ENCODE results near the gene PPIF. TPM values are rescaled to one million over a fixed set of nuclear protein-coding genes. Genes with fewer than 3 reads are reported as not detected.

PPIF gene
- total RNA-seq, 4 donors from 2014 or later, result 40.2 to 141 (median 56.6) TPM

- TF ChIP-seq POLR2A (IDR thresholded peaks at IDR 0.05), result no peak
- TF ChIP-seq CTCF (IDR thresholded peaks at IDR 0.05), result no peak
- no peaks in the 10 kb centered on the region for H3K9me3 ChIP-seq
- 64 to 72% methylated on average over 3 of the region's 3 CpGs for whole genome bisulfite sequencing, 2 donors
- no peak overlapping the region for H3K27ac ChIP-seq
- H3K4me1 ChIP-seq, result peaks cover 0 to 40% (median 4%) of the 10 kb centered on the region in 3 donors
- no peak overlapping the region for H3K4me3 ChIP-seq
- H3K27me3 ChIP-seq, result no peaks in the 10 kb centered on the region
- H3K36me3 ChIP-seq, result no peaks in the 10 kb centered on the region
- DNase-seq, result no peak
- intact Hi-C loops (cut with DNase I), result no loop called here
Measured at GRCh38 chr10:79339266-79339665, 8.0 kb upstream of the PPIF start.

GRCh38 chr10:79340646-79341244 lies 6.5 kb upstream of the PPIF start:
- no peaks in the 10 kb centered on the region for H3K36me3 ChIP-seq
- peaks cover 0 to 54% (median 4%) of the 10 kb centered on the region in 3 donors for H3K4me1 ChIP-seq
- TF ChIP-seq POLR2A (IDR thresholded peaks at IDR 0.05), result no peak
- TF ChIP-seq CTCF (IDR thresholded peaks at IDR 0.05), result no peak
- H3K9me3 ChIP-seq, result no peaks in the 10 kb centered on the region
- DNase-seq, result no peak
- H3K27me3 ChIP-seq, result no peaks in the 10 kb centered on the region
- WGBS, 2 donors, result 92 to 96% methylated on average over 5 of the region's 5 CpGs
- H3K27ac ChIP-seq, result peak overlapping the region in 1 of 4 donors; percentile 44
- intact Hi-C loops (cut with DNase I), result no loop called here
- no peak overlapping the region for H3K4me3 ChIP-seq

GRCh38 chr10:79342295-79342761 lies 4.9 kb upstream of the PPIF start:
- Histone ChIP-seq H3K9me3 (no peaks in the 10 kb centered on the region), H3K4me3 (no peak overlapping the region), H3K4me1 (peaks cover 5 to 66% (median 13%) of the 10 kb centered on the region in 3 donors), H3K27ac (peak overlapping the region in 3 of 4 donors; percentile 53 to 69 (median 69)), H3K36me3 (no peaks in the 10 kb centered on the region), H3K27me3 (no peaks in the 10 kb centered on the region)
- TF ChIP-seq CTCF (IDR thresholded peaks at IDR 0.05), result no peak
- no peak for TF ChIP-seq POLR2A (IDR thresholded peaks at IDR 0.05)
- intact Hi-C loops (cut with DNase I), result no loop called here
- DNase-seq, result no peak
- whole genome bisulfite sequencing, 2 donors, result 84 to 85% methylated on average over 3 to 4 of the region's 5 CpGs

- intact Hi-C loops (cut with DNase I), result no loop called here
- H3K27ac ChIP-seq, result peak overlapping the region in 3 of 4 donors; percentile 53 to 69 (median 69)
Measured at GRCh38 chr10:79342811-79343561, 4.3 kb upstream of the PPIF start.

More at GRCh38 chr10:79342811-79343561, 4.3 kb upstream of the PPIF start:
- Histone ChIP-seq H3K36me3 (no peaks in the 10 kb centered on the region), H3K27me3 (no peaks in the 10 kb centered on the region), H3K9me3 (no peaks in the 10 kb centered on the region), H3K4me3 (no peak overlapping the region), H3K4me1 (peaks cover 8 to 72% (median 13%) of the 10 kb centered on the region in 3 donors)
- TF ChIP-seq CTCF (IDR thresholded peaks at IDR 0.05) (no peak), POLR2A (IDR thresholded peaks at IDR 0.05) (no peak)
- 87% methylated on average over 5 of the region's 10 CpGs; no CpG with 5 or more reads in 1 of the 2 donors for WGBS, 2 donors
- DNase-seq, result no peak

Data from esophagus squamous epithelium (tissue), 5 donors.